ENCODE results near the gene ADAMTS2. TPM values are rescaled to one million over a fixed set of nuclear protein-coding genes. Genes with fewer than 3 reads are reported as not detected.
"Not testable (repeated sequence)": the region's sequence is repeated elsewhere in the genome, so short reads cannot be mapped to it uniquely, and the experiment has no call there.

Gene ADAMTS2
- total RNA-seq, 2 experiments from 2014 or later, result not detected

DNA sequence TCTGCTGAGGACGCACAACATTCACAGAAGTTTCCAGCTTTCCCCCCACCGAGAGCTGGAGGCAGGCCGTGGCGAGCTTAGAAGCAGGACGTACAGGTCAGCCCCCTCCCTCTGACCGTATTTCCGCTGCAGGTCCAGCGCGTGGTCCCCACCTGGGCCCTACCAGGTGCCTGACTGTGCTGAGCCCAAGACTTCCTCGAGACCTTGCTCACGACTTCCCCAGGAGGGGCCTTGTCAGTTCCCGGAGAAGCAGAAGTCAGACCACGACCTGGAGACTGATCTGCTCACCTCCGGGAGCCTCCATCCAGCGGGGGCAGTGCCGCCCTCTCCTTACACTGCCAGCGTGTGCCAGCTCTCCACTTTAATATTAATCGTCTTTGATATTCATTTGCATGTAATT lies 128.9 kb downstream of the ADAMTS2 start:
- H3K27ac Mint-ChIP-seq; H3K36me3 Mint-ChIP-seq; H3K4me1 Mint-ChIP-seq (ENCODE audit: low read depth); POLR2A ChIA-PET; H3K27me3 Mint-ChIP-seq; CTCF ChIA-PET; DNase-seq; H3K9me3 Mint-ChIP-seq; intact Hi-C loops (cut with micrococcal nuclease); H3K4me3 Mint-ChIP-seq: not testable (repeated sequence)

DNA sequence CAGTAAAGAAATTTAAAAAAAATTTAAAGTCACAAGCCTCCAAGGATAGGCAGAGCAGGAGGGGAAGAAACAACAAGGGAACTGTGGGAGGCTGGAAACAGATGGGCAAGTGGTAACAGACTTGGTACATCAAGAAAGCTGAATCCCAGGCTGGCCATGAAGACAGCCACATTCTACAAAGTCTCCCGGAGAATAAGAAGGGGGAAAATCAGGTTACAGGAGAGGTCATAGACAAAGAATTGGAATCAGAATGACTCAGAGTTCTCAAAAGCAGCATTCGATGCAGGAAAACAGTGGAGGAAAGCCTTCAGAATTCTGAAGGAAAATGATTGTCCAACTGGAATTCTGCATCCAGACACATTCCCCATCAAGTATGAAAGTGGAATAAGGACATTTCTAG lies 129.7 kb downstream of the ADAMTS2 start:
- POLR2A ChIA-PET, result no interaction called here

GRCh38 chr5:179214678-179215077 lies 130.6 kb downstream of the ADAMTS2 start:
- Mint-ChIP-seq H3K4me1 (ENCODE audit: low read depth) (no peaks in the 10 kb centered on the region), H3K27ac (no peak overlapping the region), H3K27me3 (no peaks in the 10 kb centered on the region), H3K4me3 (no peak overlapping the region), H3K36me3 (no peaks in the 10 kb centered on the region), H3K9me3 (no peaks in the 10 kb centered on the region)
- intact Hi-C loops (cut with micrococcal nuclease), result no loop called here
- POLR2A ChIA-PET, result no interaction called here
- no peak for DNase-seq
- CTCF ChIA-PET, result no interaction called here

More for the DNA sequence above, 129.7 kb downstream of the ADAMTS2 start:
- no peak overlapping the region for H3K27ac Mint-ChIP-seq
- H3K4me3 Mint-ChIP-seq, result no peak overlapping the region
- H3K36me3 Mint-ChIP-seq, result no peaks in the 10 kb centered on the region
- no peak for DNase-seq
- intact Hi-C loops (cut with micrococcal nuclease), result no loop called here
- no peaks in the 10 kb centered on the region for H3K27me3 Mint-ChIP-seq
- no peaks in the 10 kb centered on the region for H3K9me3 Mint-ChIP-seq
- CTCF ChIA-PET, result no interaction called here
- H3K4me1 Mint-ChIP-seq (ENCODE audit: low read depth), result no peaks in the 10 kb centered on the region

- DNase-seq, result peak; percentile 13
- Mint-ChIP-seq H3K36me3 (no peaks in the 10 kb centered on the region), H3K4me1 (ENCODE audit: low read depth) (no peaks in the 10 kb centered on the region), H3K27ac (no peak overlapping the region), H3K27me3 (no peaks in the 10 kb centered on the region), H3K4me3 (no peak overlapping the region), H3K9me3 (no peaks in the 10 kb centered on the region)
- ChIA-PET CTCF (no interaction called here), POLR2A (no interaction called here)
- intact Hi-C loops (cut with micrococcal nuclease), result no loop called here
These were observed 132.4 kb downstream of the ADAMTS2 start for GRCh38 chr5:179212870-179213269.

- no peak overlapping the region for H3K27ac Mint-ChIP-seq
- H3K36me3 Mint-ChIP-seq, result no peaks in the 10 kb centered on the region
- no peaks in the 10 kb centered on the region for H3K4me1 Mint-ChIP-seq (ENCODE audit: low read depth)
- H3K9me3 Mint-ChIP-seq, result no peaks in the 10 kb centered on the region
- no peaks in the 10 kb centered on the region for H3K27me3 Mint-ChIP-seq
- no peak for DNase-seq
- ChIA-PET CTCF (no interaction called here), POLR2A (no interaction called here)
- no peak overlapping the region for H3K4me3 Mint-ChIP-seq
- intact Hi-C loops (cut with micrococcal nuclease), result no loop called here
These were observed 133.6 kb downstream of the ADAMTS2 start for GRCh38 chr5:179211631-179212030.

GRCh38 chr5:179211068-179211467 lies 134.2 kb downstream of the ADAMTS2 start:
- Mint-ChIP-seq H3K27ac (no peak overlapping the region), H3K9me3 (no peaks in the 10 kb centered on the region), H3K27me3 (no peaks in the 10 kb centered on the region), H3K4me1 (ENCODE audit: low read depth) (no peaks in the 10 kb centered on the region), H3K36me3 (no peaks in the 10 kb centered on the region), H3K4me3 (no peak overlapping the region)
- intact Hi-C loops (cut with micrococcal nuclease), result no loop called here
- CTCF ChIA-PET, result no interaction called here
- POLR2A ChIA-PET, result no interaction called here
- DNase-seq, result no peak

DNA sequence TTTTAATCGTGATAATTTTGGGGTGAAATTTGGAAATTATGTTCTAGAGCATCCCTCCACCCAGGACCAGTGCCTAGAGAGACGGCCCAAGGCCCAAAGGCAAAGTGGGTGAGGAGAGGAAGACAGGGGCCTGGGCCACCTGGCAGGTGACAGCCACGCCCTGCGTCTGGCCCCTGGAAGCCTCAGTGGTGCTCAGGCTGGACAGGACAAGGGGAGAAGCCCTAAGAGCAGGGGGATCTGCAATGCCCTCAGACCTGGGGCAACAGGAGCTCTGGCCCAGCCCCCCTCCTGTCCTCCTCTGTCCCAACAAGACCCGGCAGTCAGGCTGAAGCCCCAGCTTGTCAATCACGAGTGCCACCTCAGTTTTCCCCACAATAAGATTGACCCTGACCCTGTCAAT lies 134.8 kb downstream of the ADAMTS2 start:
- ChIA-PET CTCF (no interaction called here), POLR2A (no interaction called here)
- Mint-ChIP-seq H3K9me3 (no peaks in the 10 kb centered on the region), H3K36me3 (no peaks in the 10 kb centered on the region), H3K27ac (no peak overlapping the region), H3K27me3 (no peaks in the 10 kb centered on the region), H3K4me1 (ENCODE audit: low read depth) (no peaks in the 10 kb centered on the region), H3K4me3 (no peak overlapping the region)
- intact Hi-C loops (cut with micrococcal nuclease), result no loop called here
- DNase-seq, result no peak

GRCh38 chr5:179209359-179210150 lies 135.7 kb downstream of the ADAMTS2 start:
- ChIA-PET POLR2A (no interaction called here), CTCF (no interaction called here)
- no peaks in the 10 kb centered on the region for H3K36me3 Mint-ChIP-seq
- no peaks in the 10 kb centered on the region for H3K4me1 Mint-ChIP-seq (ENCODE audit: low read depth)
- H3K4me3 Mint-ChIP-seq, result no peak overlapping the region
- H3K27ac Mint-ChIP-seq, result no peak overlapping the region
- no peak for DNase-seq
- H3K27me3 Mint-ChIP-seq, result no peaks in the 10 kb centered on the region
- intact Hi-C loops (cut with micrococcal nuclease), result no loop called here
- H3K9me3 Mint-ChIP-seq, result no peaks in the 10 kb centered on the region

DNA sequence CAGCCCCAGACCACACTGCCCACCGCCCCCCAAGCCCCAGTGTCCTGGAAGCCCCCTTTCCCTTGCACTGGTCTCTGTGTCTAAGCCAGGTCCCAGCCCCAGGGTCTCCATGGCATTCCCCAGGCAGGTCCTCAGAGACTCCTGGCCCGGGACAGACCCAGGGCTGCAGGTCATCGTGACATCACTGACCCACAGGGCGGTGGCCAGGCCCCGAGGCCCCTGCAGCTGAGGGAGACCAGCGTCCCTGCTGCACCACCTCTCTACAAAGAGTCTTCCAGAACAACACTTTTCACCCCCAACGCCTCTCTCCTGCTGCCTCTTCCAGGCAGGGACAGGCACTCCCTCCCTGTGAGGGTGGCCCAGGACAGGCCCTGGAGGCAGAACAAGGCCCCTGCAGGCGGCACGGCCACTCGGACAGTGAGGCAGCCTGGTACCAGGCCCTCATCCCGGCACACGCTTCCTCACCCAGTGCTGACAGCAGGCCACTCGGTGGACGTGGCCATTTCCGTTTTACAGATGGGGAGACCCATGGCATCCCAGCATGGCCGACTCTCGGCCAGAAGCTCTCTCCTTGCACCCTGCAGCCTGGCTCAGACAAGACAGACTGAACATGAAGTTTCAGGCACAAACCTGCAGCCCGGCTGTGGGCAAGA lies 136.4 kb downstream of the ADAMTS2 start:
- Mint-ChIP-seq H3K36me3 (no peaks in the 10 kb centered on the region), H3K4me3 (no peak overlapping the region), H3K9me3 (no peaks in the 10 kb centered on the region), H3K27me3 (no peaks in the 10 kb centered on the region), H3K4me1 (ENCODE audit: low read depth) (no peaks in the 10 kb centered on the region), H3K27ac (no peak overlapping the region)
- no peak for DNase-seq
- ChIA-PET CTCF (no interaction called here), POLR2A (no interaction called here)
- intact Hi-C loops (cut with micrococcal nuclease), result no loop called here

GRCh38 chr5:179207920-179208705 lies 137.1 kb downstream of the ADAMTS2 start:
- H3K27me3 Mint-ChIP-seq, result no peaks in the 10 kb centered on the region
- CTCF ChIA-PET, result no interaction called here
- H3K4me1 Mint-ChIP-seq (ENCODE audit: low read depth), result no peaks in the 10 kb centered on the region
- H3K36me3 Mint-ChIP-seq, result no peaks in the 10 kb centered on the region
- no peaks in the 10 kb centered on the region for H3K9me3 Mint-ChIP-seq
- DNase-seq, result no peak
- H3K27ac Mint-ChIP-seq, result no peak overlapping the region
- intact Hi-C loops (cut with micrococcal nuclease), result no loop called here
- POLR2A ChIA-PET, result no interaction called here
- no peak overlapping the region for H3K4me3 Mint-ChIP-seq

DNA sequence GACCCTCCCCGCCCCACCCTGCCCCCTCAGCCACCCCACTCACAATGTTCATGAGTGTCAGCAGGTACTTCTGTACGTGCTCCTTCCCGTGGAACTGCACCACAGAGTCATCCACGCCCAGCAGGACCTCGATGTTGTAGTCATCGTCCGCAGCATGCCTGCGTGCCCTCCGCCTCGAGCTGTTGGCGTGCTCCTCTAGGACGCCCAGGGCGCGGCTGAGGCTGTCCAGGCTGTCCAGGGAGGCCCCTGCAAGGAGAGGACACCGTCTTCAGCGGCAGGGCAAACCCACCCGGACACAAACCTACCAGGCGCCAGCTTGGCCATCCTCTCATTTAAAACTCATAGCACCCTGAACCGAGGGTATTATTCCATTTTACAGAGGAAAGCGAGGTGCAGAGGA lies 137.8 kb downstream of the ADAMTS2 start:
- CTCF ChIA-PET, result no interaction called here
- no peak overlapping the region for H3K4me3 Mint-ChIP-seq
- no peaks in the 10 kb centered on the region for H3K36me3 Mint-ChIP-seq
- H3K27ac Mint-ChIP-seq, result no peak overlapping the region
- no peaks in the 10 kb centered on the region for H3K9me3 Mint-ChIP-seq
- DNase-seq, result no peak
- no peaks in the 10 kb centered on the region for H3K27me3 Mint-ChIP-seq
- no peaks in the 10 kb centered on the region for H3K4me1 Mint-ChIP-seq (ENCODE audit: low read depth)
- intact Hi-C loops (cut with micrococcal nuclease), result no loop called here
- POLR2A ChIA-PET, result no interaction called here

DNA sequence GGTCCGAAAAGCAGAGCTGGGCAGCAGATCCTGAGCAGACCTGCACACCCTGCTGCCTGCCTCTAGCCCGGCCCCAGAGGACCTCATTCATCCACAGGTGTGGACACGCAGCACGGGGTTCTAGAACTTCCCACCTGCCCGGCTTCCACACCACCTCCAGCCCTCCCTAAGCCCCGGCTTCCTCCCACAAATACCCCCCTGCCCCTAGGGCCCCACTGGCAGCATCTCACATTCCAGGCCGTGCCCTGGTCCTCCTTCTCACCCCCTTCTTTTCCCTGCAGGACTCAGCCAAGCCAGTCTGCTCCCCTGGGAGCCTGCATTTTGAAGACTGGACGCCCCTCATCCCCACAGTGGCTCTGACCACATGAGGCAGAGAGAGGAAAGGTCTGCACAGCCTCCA lies 138.9 kb downstream of the ADAMTS2 start:
- Mint-ChIP-seq H3K27ac (no peak overlapping the region), H3K36me3 (no peaks in the 10 kb centered on the region), H3K27me3 (no peaks in the 10 kb centered on the region), H3K4me1 (ENCODE audit: low read depth) (no peaks in the 10 kb centered on the region), H3K9me3 (no peaks in the 10 kb centered on the region), H3K4me3 (no peak overlapping the region)
- CTCF ChIA-PET, result no interaction called here
- intact Hi-C loops (cut with micrococcal nuclease), result no loop called here
- POLR2A ChIA-PET, result no interaction called here
- DNase-seq, result no peak

- ChIA-PET CTCF (no interaction called here), POLR2A (no interaction called here)
- intact Hi-C loops (cut with micrococcal nuclease), result no loop called here
- Mint-ChIP-seq H3K4me3 (no peak overlapping the region), H3K4me1 (ENCODE audit: low read depth) (no peaks in the 10 kb centered on the region), H3K9me3 (no peaks in the 10 kb centered on the region), H3K36me3 (no peaks in the 10 kb centered on the region), H3K27me3 (no peaks in the 10 kb centered on the region), H3K27ac (no peak overlapping the region)
- DNase-seq, result no peak
These were observed 140.0 kb downstream of the ADAMTS2 start for GRCh38 chr5:179205277-179205676.
